ENCODE data around the gene THRB.
"Not testable (repeated sequence)": the region's sequence is repeated elsewhere in the genome, so short reads cannot be mapped to it uniquely, and the experiment has no call there.

The THRB gene

DNA sequence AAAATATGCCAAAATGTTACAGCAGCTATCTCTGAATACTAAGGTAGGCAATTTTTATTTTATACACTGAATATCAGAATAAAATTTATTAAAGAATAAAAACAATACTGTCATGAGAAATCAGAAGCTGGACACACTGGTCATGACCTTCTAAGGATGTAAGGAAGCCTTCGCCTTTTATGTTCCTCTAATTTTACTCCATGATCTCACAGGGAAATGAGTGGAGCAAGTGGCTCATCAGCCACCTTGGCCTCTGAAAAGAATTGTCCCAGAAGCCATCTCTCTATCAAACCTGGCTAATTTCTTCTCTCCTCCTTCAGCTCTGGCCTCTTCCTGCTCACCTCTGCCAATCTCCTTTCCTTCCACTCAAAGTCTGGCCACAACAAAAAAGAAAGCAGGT, 48.6 kb downstream of the THRB start:
- DNase-seq, result no peak

DNA sequence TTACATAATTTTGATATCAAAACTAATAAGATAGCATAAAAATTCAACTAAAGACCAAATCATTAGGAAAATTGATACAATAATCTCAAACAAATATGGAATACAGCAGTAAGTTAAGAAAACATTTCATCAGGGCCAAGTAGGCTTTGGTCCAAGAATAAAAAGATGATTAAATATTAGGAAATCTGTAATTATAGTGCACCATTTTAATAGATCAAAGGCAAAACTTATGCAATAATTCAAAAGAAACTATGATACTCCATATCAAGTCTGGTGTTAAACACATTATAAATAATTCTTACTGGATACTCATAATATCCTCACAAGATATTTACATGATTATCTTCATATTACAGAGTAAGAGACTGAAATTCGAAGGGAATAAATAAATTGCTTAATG, 51.2 kb downstream of the THRB start:
- no peak for DNase-seq

- DNase-seq, result no peak
These were observed 53.7 kb downstream of the THRB start for GRCh38 chr3:24440760-24441464.

GRCh38 chr3:24439021-24439420, 55.6 kb downstream of the THRB start:
- DNase-seq, result no peak

DNA sequence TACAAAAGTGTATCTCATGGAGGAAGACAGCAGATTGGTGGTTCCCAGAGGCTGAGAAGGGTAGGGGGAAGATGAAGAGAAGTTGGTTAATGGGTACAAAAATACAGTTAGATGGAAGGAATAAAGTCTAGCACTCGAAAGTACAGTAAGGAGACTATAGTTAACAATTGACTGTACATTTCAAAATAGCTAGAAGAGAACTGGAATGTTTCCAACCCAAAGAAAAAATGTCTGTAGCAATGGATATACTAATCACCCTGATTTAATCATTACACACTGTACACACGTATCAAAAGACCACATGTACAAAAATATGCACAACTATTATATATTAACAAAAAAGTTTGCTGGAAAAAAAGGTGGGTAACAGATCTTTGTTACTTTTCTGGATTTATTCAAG, 57.3 kb downstream of the THRB start:
- DNase-seq, result no peak

GRCh38 chr3:24435584-24435983, 59.1 kb downstream of the THRB start:
- no peak for DNase-seq

GRCh38 chr3:24434651-24435050, 60.0 kb downstream of the THRB start:
- DNase-seq, result no peak

GRCh38 chr3:24433838-24434591, 60.6 kb downstream of the THRB start:
- no peak for DNase-seq

GRCh38 chr3:24432989-24433388, 61.7 kb downstream of the THRB start:
- no peak for DNase-seq

DNA sequence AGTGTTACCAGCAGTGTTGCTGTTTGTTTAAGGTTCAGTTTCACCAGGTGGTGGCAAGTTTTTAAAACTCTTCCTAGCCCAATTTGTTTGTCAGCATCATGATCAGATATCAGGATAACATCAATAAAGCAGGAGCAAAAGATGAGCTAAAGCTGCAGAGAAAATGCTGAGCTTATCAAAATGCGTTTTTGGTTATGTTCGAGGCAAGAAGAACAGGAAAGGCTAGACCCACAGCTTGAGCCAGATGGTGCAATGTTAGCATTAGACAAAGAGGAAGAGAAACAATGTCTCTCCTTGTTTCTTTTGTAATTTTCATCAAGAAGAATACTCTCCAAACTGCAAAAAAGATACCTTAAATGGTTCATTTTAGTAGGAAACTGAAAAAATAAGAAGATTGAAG, 66.2 kb downstream of the THRB start:
- no peak for DNase-seq

GRCh38 chr3:24426896-24427295, 67.8 kb downstream of the THRB start:
- no peak for DNase-seq

DNA sequence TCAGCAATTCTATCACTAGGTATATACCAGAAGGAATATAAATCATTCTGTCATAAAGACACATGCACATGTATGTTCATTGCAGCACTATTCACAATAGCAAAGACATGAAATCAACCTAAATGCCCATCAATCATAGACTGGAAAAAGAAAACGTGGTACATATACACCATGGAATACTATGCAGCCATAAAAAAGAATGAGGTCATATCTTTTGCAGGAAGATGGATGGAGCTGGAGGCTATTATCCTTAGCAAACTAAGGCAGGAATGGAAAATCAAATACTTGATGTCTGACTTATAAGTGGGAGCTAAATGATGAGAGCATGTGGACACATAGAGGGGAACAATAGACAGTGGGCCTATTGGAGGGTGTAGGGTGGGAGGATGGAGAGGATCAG, 73.8 kb downstream of the THRB start:
- DNase-seq, result not testable (repeated sequence)

DNA sequence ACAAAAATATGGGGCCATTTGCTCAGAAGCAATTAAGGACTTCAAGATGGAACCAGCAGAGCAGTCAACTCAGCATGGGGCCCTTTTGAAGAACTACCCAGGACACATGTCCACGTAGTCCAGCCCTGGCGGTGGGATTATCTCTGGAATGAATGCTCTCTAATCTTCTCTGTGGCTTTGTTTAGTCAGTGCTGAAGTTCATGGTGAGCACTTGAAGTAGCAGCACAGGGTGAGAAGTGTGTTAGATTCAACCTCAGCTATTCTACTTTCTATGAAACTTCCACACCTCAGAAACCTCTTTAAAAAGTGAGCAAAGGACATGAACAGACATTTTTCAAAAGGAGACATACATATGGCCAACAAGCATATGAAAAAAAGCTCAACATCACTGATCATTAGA, 74.4 kb downstream of the THRB start:
- DNase-seq, result no peak

- no peak for DNase-seq
These were observed 75.4 kb downstream of the THRB start for GRCh38 chr3:24419067-24419791.

- no peak for DNase-seq
These were observed 76.9 kb downstream of the THRB start for GRCh38 chr3:24417730-24418129.

DNA sequence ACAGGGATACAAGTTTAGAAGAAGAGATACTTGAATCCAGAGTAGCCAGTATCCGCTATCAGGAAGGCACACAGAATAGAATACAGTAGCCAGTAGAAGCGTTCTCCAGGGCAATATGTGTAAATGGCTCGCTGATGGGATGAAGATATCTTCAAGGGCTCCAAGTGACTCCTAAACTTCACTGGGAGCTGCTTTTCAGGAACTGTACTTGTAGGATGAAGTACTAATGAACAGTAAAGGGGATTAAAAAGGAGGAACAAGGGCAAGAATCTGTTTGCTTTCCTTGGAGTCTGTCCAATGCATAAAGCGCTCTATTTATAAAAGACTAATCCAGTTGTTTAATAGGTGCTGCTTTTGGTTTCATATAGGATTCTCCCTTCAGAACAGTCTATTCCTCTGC, 78.4 kb downstream of the THRB start:
- DNase-seq, result no peak

- no peak for DNase-seq
These were observed 78.8 kb downstream of the THRB start for GRCh38 chr3:24415824-24416223.

DNA sequence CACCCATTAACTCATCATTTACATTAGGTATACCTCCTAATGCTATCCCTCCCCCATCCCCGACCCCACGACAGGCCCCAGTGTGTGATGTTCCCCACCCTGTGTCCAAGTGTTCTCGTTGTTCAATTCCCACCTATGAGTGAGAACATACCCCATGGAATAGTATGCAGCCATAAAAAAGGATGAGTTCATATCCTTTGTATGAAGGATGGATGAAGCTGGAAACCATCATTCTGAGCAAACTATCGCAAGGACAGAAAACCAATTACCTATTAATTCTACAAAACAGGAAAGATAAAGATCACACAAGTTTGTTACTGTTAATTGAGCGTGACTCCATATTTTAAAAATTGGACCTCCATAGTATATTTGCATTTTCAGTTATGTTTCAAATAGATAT, 81.0 kb downstream of the THRB start:
- DNase-seq, result not testable (repeated sequence)

DNA sequence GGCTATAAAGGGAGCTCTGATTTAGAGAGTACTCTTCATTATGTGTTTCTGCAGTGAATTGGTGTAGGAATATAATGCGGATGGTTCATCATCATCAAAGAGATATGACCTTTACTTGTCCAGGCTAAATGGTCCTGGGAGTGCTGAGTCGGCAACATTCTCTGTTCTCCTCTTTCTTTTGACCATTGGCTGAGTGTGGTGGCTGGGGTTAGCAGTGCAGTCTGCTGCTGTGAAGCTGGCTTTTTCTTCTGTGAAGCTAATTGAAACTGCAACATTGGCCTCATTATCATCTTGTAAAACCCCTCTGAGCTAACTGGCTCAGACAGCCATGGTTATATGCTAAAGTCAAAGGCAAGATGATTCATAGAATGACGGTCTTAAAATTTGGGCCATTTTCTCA, 83.8 kb downstream of the THRB start:
- no peak for DNase-seq

DNA sequence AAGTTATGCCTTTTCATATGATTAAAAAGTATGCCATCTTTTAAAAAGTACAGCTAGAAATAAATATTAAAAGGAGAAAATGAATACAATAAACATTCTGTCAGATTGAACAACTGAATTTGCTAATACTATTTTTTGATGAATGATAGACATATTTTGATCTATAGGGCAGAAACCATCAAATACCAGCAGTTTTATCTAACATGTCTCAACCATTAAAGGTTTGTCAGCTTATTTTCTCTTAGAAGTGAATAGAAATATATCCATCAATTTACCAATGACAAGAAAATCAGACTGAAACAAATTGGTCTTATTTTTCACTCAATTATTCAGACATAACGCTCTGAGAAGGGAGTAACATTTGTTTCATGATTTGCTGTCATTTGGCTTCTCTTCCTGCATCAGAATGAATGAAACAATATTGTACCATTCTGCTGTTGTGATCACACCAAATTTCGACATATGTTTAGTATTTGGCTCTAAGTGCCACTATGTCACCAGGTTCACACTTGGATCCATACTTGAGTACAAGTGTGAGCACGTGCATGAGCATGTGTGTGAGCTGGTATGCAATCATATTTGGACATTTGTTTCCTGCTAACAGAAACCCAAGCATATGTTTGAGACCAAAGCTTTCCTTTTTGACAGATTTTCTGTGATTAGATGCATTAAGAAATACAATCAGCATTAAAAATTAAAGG, 86.5 kb downstream of the THRB start:
- no peak for DNase-seq

DNA sequence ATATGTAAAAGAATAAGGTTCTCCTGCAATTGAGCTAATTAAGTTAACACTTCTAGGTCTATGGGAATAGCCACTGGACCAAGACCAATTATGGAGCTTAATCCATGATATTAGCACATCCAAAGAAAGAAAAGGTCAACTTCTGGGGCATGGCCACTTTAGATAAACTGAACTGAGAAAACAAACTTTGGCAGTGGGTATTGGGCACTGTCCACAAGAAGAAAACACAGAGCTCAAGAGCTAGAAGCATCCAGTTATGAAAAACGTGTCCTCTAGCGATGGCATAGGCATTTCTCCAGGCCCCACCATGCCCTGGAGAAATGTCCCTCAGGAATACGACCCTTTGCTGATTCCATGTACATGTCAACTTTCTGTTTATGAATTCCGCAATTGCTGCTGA, 87.8 kb downstream of the THRB start:
- no peak for DNase-seq

DNA sequence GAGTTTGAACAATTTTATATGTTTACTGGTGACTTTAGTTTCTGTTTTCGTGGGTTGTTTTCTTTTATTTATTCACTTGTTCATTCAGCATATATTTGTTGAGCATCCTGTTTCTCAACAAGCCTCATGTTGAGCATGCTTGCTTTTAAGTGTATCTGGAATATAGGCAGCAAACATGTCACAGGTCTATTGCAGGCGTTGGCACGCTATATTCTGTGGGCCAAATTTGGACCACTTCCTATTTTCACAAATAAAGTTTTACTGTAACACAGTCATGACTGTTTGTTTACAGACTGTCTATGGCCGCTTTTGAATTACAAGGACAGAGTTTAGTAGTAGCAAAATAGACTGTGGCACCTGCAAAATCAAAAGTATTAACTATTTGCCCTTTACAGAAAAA, 89.6 kb downstream of the THRB start:
- DNase-seq, result no peak

- no peak for DNase-seq
These were observed 92.9 kb downstream of the THRB start for GRCh38 chr3:24401811-24402185.
